Measurements from ENCODE around the gene ERC2.

ERC2 gene

GRCh38 chr3:56366641-56367162, 101.6 kb downstream of the ERC2 start:
- no peak for DNase-seq (ENCODE audit: low read depth)

DNA sequence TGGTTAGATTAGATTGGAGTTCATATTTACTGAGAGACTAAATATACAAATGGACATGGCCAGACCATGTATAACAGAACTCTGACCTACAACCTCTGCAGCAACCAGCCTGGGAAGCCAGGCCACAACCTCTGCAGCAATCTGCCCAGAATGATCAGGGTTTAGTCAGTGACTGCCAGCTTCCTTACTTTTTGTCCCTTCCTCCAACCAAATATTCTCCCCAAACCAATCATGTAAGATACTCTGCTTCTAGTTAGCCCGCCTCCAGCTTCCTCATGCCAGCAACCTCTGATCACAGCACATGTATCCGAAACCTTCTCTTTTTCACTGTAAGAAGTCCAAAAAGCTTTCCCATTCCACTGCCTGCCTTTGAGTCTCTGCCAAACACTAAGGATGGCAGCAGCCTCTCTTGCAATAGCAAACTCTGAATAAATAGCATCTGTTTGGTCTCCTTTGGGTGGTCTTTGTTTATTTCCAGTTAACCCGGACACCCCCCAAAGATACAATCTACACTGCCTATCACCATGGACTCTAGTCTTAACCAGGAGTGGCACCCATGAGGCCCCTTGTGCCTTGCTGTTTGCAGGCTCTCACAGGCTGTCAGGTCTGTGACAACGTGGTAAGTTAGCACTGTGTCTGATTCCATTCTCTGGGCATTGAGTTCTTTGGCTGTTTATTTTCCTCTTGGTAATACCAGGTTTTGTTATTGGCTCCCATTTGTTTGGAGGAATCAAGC, 102.2 kb downstream of the ERC2 start:
- DNase-seq (ENCODE audit: low read depth) = no peak

DNA sequence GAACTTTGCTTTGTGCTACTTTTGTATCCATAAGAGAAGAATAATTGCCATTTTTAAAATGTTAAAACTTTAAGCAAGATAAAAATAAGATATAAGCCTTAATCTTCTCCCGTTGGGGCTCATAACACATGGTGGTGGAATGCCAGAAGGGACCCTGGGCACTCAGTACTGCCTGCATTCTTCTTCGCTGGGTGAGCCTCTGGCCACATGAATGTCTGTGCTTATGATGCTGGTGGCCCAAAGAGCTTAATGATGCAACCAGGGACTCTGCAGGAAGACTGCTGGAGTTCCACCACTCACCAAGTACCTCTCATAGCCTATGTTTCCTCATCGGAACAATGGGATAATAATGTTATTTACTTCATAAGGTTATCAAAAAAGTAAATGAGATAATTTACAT, 103.6 kb downstream of the ERC2 start:
- no peak for DNase-seq (ENCODE audit: low read depth)

DNA sequence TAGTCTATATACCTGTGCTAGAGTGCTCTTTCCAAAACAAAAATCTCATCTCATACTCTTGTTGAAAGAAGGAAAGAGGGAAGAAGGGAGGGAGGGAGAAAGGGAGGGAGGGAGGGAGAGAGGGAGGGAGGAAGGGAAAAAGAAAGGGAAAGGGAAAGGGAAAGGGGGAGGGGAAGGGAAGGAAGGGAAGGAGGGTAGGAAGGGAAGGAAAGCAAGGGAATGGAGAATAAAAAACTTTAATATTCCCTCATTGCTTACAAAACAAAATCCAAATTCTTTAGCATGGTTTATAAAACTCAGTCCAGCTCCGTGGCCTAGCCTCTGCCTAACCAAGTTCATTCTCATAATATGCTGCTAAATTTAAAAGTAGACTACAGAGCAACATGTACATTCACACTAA, 104.5 kb downstream of the ERC2 start:
- no peak for DNase-seq (ENCODE audit: low read depth)

DNA sequence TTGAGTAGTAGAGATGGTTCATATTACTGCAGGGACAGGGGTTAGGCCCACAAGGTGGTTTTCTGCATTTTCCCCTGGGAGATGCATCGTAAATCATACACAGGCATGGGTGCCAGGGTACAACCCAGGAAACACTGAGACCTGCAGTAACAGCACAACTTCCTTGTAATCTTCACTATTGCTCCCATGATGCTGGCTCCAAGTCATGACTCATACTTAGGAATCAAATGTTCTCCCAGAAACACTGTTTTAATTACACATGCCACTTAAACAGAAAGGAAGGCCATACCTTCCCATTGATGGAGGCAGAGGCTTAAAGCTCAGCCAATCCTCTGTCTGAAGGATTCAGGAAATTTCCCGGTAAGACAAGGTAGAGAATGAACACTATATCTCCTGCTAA, 106.5 kb downstream of the ERC2 start:
- no peak for DNase-seq (ENCODE audit: low read depth)

GRCh38 chr3:56357266-56357665, 111.0 kb downstream of the ERC2 start:
- no peak for DNase-seq (ENCODE audit: low read depth)

DNA sequence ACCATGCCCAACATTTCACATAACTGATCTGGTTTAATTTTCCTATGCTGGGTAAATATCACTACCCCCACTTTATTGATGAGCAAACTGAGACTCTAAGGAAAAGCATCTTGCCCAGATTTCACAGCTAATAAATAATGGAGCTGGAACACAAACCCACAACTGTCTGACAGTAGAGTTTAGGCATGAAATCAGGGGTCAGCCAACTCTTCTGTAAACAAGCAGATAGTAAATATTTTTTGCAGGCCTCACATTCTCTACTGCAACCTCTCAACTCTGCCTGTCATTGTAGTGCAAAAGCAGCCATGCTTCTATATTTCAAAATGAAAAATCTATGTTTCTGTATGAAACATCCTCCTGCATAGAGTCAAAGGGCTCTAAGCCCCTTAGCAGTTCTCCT, 111.5 kb downstream of the ERC2 start:
- no peak for DNase-seq (ENCODE audit: low read depth)

GRCh38 chr3:56355570-56356185, 112.6 kb downstream of the ERC2 start:
- DNase-seq (ENCODE audit: low read depth) = no peak

- DNase-seq (ENCODE audit: low read depth) = no peak
Measured at GRCh38 chr3:56351537-56351936, 116.7 kb downstream of the ERC2 start.

DNA sequence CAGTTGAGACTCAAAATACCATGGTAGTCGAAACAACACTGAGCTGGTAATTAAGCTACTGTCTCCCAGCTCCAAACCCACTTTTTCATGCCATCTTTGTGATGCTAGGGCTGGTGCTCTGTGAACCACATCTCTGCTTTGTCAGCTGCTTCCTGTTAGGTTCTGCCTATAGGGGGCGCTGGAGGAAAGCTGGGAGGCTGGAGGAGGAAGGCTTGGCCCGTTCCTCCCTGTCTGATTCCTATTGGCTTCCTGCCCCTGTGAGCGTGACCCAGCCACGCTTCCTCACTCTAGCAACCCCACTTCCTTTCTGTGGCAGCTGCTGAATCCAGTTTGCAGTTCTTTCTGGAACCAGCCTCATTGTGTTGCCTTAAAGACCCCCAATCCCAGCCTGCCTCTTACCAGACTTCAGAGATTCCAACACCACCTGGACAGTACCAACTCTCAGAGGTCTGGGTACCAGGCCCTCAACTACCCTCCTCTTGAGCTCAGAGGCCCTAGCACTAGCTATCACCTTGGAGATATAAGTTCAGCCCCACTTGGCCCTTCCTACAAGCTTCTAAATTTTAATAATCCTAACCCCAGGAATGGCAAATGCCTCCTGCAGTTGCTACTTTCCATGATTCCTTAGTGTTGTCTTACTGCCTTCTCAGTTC, 120.9 kb downstream of the ERC2 start:
- DNase-seq (ENCODE audit: low read depth) = no peak

- no peak for DNase-seq (ENCODE audit: low read depth)
Measured at GRCh38 chr3:56342475-56342874, 125.8 kb downstream of the ERC2 start.

- DNase-seq (ENCODE audit: low read depth) = no peak
Measured at GRCh38 chr3:56339671-56340070, 128.6 kb downstream of the ERC2 start.

DNA sequence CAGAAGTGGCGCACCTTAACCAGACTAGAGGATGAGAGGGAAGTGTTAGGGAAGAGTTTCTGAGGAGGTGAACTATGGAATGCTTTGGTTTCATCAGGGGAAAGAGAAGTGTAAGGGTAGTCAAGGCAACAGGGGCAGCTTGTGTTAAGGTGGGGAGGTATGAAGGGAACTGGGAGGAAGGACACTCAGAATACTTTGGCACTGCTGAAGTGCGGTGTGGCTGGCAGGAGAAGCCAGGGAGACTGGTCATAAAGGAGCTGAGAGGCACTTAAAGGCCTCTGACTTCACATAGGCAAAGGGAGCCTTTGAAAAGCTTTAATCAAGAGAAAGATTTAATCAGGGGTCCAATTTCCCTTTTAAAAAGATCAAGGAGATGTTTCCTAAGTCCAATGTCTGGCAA, 129.0 kb downstream of the ERC2 start:
- no peak for DNase-seq (ENCODE audit: low read depth)

DNA sequence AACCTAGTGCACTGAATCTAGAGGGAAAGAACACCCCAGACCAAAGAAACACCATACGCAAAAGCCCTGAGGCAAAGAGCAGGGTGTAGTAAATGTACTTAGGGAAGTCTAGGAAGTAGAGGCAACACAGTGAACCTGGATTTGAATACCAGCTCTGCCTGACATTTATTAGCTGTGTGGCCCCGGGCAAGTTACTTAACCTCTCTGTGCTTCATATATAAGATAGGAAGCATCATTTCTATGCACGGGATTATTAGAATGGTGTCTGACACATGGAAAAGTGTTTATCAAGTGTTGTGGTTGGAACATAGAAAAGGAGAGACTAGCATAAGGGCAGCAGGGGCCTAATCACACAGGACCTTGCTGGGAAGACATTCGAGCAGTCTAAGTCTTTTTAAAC, 132.2 kb downstream of the ERC2 start:
- no peak for DNase-seq (ENCODE audit: low read depth)

DNA sequence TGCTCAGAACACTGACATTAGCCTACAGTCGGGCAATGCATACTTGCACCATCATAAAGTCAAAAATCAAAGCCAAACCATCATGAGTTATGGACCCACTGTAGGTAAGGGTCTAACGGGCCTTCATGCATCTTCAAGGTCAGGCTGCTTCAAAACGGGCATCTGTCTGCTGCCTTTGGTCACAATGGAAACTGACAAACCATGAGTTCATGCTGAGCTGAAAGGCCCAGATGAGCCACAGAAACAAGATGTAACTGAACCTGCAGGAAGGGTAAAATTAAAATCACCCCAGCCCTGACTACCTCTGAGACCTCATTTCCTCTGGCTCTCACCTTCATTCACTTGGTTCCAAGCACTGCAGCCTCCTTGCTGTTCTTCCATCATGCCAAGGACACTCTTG, 143.8 kb downstream of the ERC2 start:
- DNase-seq (ENCODE audit: low read depth) = no peak

GRCh38 chr3:56323986-56324420, 144.3 kb downstream of the ERC2 start:
- DNase-seq (ENCODE audit: low read depth) = no peak

- no peak for DNase-seq (ENCODE audit: low read depth)
Measured at GRCh38 chr3:56322862-56323261, 145.4 kb downstream of the ERC2 start.

DNA sequence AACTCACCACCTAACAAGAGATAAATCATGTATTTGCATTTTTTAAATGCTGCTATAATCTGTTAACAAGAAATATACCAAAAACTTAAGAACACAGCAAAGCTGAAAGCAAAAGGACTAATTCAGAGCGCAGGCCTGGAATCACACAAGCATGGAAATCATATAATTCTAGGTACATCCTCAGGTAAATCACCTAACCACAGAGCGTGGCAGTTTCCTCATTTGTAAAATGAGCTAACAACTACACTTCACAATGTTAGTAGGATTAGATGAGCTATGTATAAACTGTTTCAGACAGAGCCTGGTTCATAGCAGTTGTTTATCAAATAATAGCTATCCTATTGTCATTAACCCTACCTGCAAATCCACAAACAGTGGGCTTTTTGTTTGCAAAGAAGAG, 146.4 kb downstream of the ERC2 start:
- no peak for DNase-seq (ENCODE audit: low read depth)

GRCh38 chr3:56321383-56321782, 146.9 kb downstream of the ERC2 start:
- no peak for DNase-seq (ENCODE audit: low read depth)

GRCh38 chr3:56320883-56321282, 147.4 kb downstream of the ERC2 start:
- DNase-seq (ENCODE audit: low read depth) = no peak

GRCh38 chr3:56318891-56319290, 149.4 kb downstream of the ERC2 start:
- no peak for DNase-seq (ENCODE audit: low read depth)

GRCh38 chr3:56316944-56317343, 151.3 kb downstream of the ERC2 start:
- DNase-seq (ENCODE audit: low read depth) = no peak

DNA sequence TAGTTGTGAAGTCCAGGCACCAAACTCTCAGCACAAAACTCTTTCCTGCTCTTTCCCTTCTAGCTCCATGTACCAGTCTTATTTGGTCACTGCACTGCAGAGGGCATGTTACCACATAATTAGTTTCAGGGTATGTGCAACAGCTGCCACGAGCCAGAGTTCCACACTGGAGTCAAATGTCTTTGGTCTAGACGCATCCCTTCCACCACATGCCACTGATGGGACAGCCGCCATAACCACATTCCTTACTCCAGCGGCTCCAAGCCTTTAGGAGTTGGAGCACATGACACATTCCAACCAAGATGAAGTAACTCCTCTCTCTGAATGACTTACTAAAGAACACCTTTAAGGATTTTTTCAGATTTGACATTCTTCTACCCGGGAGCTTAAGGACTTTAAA, 153.4 kb downstream of the ERC2 start:
- no peak for DNase-seq (ENCODE audit: low read depth)
